ENCODE data around the gene TMEM145. TPM values are rescaled to one million over a fixed set of nuclear protein-coding genes. Genes with fewer than 3 reads are reported as not detected.
A peak's percentile ranks its signal among the peaks of the same experiment; 100 is the strongest.
"Not testable (repeated sequence)": the region's sequence is repeated elsewhere in the genome, so short reads cannot be mapped to it uniquely, and the experiment has no call there.

Gene TMEM145
- 0.37 and 1.1 TPM in 2 replicates for total RNA-seq (2014; rRNA removed; shearing (Covaris generic))
- polyA plus RNA-seq (2015; cell fraction: cytosol; rRNA removed): 2.0 and 3.3 TPM in 2 replicates
- polyA plus RNA-seq (2015; cell fraction: nucleus; rRNA removed): 7.7 and 10.2 TPM in 2 replicates

- peak; percentile 42 for DNase-seq (ENCODE audit: low read depth)
Measured at GRCh38 chr19:42313096-42313839, at the start of gene TMEM145. Gene TMEM145, plus strand, starts transcription at chr19:42313309. Its CDS starts 68 bp downstream, at chr19:42313377.

GRCh38 chr19:42266105-42266504 is 47.0 kb upstream of the TMEM145 start:
- not testable (repeated sequence) for DNase-seq (ENCODE audit: low read depth)

DNA sequence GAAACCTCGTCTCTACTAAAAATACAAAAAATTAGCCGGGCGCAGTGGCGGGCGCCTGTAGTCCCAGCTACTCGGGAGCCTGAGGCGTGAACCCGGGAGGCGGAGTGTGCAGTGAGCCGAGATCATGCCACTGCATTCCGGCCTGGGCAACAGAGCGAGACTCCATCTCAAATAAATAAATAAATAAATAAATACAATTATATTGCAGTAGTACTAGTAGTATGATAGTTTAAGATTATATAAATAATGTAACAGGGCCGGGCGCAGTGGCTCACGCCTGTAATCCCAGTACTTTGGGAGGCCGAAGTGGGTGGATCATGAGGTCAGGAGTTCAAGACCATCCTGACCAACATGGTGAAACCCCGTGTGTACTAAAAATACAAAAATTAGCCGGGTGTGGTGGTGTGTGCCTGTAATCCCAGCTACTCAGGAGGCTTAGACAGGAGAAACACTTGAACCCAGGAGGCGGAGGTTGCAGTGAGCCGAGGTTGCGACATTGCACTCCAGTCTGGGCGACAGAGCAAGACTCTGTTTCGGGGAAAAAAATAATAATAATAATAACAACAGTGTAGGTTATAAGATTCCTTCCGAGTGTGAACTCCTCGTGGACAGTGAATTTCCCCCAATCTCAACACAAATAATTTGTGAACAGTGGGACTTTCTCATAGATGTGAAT is 46.0 kb upstream of the TMEM145 start:
- DNase-seq (ENCODE audit: low read depth): not testable (repeated sequence)

- DNase-seq (ENCODE audit: low read depth): no peak
Measured at GRCh38 chr19:42267644-42268141, 45.4 kb upstream of the TMEM145 start.

DNA sequence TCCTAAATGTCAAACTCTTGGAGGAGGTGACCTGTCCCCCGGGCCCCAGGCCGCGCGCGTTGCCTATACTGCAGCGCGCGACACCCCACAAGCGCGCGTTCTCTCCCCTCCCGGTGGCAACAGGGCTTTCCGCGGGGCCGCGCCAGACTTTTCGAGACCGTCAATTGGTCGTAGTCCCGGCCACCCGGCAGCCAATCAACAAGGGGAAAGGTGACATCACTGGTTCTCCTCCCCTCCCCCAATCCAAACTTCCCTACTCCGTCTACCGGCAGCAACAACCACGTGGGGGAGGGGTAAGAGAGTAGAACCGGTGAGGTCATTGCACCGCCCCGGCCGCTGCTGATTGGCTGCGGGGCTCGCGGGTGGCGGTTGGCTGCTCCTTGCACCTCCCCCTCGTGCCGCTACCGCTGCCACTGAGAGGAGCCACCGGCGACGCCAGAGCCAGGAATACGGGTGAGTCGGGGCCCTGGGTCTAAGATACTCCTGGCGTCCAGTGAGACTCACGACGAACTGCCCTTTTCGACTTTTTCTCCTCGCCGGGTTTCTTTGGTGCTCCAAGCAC is 44.9 kb upstream of the TMEM145 start:
- DNase-seq (ENCODE audit: low read depth): peak; percentile 99

GRCh38 chr19:42268704-42269477 is 44.2 kb upstream of the TMEM145 start, which contains the start of gene CIC:
Gene CIC, plus strand, starts transcription at chr19:42269252. Its CDS starts 2,532 bp downstream, at chr19:42271784.
- peak; percentile 100 for DNase-seq (ENCODE audit: low read depth)

DNA sequence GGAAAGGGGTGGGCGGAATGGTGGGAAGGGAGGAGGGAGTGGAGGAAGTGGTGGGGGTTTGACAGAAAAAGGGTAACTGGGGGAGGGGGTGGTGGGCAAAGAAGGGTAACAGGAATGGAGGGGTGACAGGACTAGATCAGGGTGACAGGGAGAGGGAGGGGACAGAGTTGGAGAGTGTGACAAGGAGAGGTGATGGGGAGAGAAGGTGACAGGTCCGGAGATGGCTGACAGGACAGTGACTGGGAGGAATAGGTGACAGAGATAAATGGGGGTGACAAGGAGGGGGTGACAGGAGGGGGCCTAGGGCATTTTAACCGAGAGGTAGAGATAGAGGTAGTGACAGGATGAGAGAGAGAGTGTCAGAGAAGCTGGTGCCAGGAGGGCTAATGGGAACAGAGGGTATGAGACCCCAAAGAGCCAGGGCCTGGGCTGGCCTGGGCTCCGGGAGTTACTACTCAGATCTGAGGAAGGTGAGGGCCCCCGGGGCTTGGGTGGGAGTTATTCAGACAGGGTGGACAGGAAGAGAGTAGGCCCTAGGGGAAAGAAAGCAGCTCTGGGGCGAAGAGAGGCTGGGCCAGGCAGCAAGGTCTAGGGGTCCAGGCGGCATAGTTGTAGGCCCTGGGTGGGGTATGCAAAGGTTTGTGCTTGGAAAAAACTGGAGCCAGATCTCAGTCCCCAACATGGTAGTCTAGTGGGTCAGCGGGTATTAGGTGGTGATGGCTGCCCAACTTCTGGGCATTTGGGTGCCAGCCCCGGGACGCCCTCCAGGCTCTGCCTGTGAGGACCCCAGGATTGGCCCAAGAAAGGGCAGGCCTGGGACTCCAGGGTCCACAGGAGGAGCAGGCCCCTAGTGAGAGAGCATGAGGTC is 43.4 kb upstream of the TMEM145 start:
- no peak for DNase-seq (ENCODE audit: low read depth)

- peak; percentile 89 for DNase-seq (ENCODE audit: low read depth)
Measured at GRCh38 chr19:42270346-42271044, 42.6 kb upstream of the TMEM145 start.

DNA sequence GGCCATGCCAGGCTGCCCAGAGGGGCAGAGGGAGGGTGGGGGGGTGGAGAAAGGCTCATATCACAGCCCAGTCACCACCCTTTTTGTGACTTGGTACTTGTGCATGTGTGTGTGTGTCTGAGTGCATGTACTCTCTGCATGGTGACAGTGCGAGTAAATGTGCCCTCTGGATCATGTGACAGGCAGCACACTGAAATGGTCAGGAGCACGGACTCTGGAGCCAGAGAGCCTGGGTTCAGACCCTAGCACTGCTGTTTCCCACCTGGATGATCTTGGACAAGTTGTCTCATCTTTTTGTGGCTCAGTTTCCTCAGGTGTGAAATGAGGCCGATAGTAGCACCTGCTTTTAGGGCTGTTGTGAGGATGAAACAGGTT is 42.1 kb upstream of the TMEM145 start:
- no peak for DNase-seq (ENCODE audit: low read depth)

- DNase-seq (ENCODE audit: low read depth): no peak
Measured at GRCh38 chr19:42271861-42272534, 41.1 kb upstream of the TMEM145 start.

DNA sequence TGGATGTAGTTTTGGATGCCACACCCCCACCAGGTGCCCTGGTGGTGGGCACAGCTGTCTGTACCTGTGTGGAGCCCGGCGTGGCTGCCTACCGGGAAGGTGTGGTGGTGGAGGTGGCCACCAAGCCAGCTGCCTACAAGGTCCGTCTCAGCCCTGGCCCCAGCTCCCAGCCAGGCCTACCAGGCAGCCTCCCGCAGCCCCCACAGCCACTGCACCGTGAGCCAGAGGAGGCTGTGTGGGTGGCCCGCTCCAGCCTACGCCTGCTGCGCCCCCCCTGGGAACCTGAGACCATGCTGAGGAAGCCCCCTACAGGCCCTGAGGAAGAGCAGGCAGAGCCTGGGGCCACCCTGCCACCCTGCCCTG is 40.6 kb upstream of the TMEM145 start:
- no peak for DNase-seq (ENCODE audit: low read depth)

DNA sequence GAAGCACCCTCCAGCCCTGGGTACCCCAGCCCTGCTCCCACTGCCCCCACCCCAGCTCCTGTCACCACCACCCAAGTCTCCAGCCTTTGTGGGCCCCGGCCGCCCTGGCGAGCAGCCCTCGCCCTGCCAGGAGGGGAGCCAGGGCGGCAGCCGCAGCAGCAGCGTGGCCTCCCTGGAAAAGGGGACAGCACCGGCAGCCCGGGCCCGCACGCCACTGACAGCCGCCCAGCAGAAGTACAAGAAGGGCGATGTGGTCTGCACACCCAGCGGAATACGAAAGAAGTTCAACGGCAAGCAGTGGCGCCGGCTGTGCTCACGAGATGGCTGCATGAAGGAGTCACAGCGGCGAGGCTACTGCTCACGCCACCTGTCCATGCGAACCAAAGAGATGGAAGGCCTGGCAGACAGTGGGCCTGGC is 40.1 kb upstream of the TMEM145 start:
- DNase-seq (ENCODE audit: low read depth): no peak

- no peak for DNase-seq (ENCODE audit: low read depth)
Measured at GRCh38 chr19:42273407-42274064, 39.6 kb upstream of the TMEM145 start.

GRCh38 chr19:42274065-42274682 is 38.9 kb upstream of the TMEM145 start:
- DNase-seq (ENCODE audit: low read depth): no peak

- DNase-seq (ENCODE audit: low read depth): no peak
Measured at GRCh38 chr19:42275103-42275502, 38.0 kb upstream of the TMEM145 start.

- DNase-seq (ENCODE audit: low read depth): no peak
Measured at GRCh38 chr19:42275517-42275916, 37.6 kb upstream of the TMEM145 start.

GRCh38 chr19:42276284-42276683 is 36.8 kb upstream of the TMEM145 start:
- no peak for DNase-seq (ENCODE audit: low read depth)

DNA sequence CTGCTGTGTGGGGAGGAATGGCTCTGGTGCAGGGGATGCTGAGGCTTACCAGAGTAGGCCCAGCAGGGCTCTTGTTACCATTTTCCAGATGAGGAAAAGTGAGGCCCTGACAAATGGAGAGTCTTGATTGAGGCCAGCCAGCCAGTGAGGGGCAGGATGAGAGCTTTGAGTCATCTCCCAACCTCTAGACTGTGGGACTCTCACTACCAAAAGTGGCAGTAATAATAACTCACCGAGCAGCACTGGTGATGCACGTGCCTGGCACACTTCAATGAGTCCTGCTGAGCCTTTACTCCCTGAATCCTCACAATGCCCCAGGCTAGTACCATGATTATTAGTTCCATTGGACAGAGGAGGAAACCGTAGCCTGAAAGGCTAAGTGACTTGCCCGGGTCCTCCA is 36.3 kb upstream of the TMEM145 start:
- DNase-seq (ENCODE audit: low read depth): no peak

Data from HT1080 (cell line).